Activated naive CD4-positive, alpha-beta T cell (primary cell): Measurements from ENCODE around the gene LRFN2.

ENCODE experiments used
- DNase-seq, 4 experiments: peaks; one replicate each; lab custom pipeline; 2025; lab: John Stamatoyannopoulos, UW

Gene LRFN2

GRCh38 chr6:40476673-40477072 lies 110.5 kb downstream of the LRFN2 start:
- DNase-seq = no peak

DNA sequence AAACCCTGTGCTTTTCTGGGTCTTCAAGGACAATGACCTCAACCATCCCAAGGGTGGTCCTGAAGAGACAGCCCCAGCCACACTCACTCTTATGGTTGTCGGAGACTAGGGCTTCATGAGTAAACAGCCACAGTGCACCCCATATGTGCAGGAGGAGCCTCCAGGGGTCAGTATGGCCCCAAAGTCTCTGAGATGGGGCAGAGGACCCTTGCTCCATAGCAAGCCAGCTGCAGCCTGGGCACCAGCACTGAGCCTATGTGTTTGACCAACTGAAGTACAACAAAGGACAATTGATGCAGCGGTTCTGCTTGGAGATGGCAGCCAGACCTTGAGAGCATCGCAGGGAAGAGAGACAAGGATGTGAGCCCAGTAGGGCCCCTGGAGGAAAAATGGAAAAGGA lies 112.2 kb downstream of the LRFN2 start:
- no peak for DNase-seq

DNA sequence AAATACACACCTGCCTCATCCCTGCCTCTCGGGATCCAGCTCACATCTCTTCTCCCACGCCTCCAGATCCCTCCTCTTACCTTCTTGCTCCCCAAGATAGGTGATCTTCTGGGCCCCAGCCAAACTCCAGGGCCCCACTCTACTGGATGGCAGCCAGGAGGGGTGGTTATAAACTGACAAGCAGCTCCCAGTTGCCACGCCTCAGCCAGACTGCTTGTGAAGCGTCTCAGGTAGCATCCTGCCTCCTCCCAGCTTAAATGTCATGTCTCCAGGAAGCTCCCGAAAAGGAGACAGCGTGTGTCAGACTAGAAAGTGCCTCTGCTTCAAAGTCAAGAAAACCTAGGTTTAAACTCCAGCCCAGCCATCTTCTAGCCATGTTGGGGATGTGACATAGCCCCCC lies 114.1 kb downstream of the LRFN2 start:
- DNase-seq = no peak

DNA sequence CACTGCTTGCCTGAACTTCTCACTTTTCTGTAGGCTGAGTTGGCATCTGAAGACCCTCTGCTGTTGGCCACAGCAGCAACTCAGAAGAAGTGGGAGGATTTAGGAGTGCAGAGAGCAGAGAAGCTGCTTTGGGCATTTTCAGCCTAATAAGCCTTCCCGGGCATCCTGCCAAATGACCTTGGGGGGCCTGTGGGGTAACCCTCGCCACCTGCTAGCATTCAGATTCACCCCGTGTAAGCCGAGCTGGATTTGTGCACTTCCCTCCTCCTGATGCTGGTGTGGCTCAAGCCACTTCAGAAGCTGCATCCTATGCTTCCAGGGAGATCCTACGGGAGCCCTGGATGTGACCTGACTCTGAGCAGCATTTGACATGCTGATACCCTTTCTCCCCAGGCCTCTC lies 114.8 kb downstream of the LRFN2 start:
- no peak for DNase-seq

GRCh38 chr6:40471243-40471642 lies 115.9 kb downstream of the LRFN2 start:
- no peak for DNase-seq

- no peak for DNase-seq
Observed at GRCh38 chr6:40469323-40469722, 117.8 kb downstream of the LRFN2 start.

DNA sequence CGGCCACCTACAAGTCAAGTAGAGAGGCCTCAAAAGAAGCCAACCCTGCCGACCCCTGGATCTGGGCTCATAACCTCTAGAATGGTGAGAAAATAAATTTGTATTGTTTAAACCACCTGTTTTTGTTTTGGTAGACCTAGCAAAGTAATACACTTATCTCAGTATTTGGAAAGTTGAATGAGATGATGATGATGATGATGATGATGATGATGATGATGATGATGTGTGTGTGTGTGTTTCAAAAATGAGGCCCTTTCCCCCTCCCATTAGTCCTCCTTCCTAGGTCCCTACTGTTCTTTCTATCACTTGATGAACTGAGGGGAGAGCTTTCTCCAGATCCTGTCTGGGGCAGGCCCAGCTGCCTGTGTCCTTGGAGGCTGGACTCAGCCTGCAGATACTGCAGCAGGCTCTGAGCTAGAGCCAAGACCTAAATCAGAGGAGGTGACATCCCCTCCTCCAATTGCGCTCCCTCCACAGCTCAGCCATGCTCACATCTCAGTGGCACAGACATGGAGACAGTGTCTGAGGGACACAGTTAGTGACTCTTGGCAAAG lies 120.1 kb downstream of the LRFN2 start:
- no peak for DNase-seq

DNA sequence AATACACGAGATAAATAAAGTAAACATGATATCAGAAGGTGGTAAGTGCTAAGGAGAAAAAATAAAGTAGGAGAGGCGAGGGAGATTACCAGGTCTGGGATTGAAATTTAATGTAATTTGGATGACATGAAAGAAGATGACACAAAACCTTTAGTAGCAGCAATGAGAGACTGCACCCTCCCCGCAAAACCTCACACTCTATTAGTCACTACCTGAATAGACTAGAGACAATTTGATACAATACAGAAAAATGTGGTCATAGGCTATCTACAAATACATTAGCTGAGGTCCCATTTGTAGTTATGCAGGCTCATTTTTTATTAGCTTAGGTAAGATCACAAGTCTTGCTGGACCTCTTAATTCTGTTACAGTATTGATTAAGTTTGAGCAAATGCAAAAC lies 125.5 kb downstream of the LRFN2 start:
- no peak for DNase-seq

DNA sequence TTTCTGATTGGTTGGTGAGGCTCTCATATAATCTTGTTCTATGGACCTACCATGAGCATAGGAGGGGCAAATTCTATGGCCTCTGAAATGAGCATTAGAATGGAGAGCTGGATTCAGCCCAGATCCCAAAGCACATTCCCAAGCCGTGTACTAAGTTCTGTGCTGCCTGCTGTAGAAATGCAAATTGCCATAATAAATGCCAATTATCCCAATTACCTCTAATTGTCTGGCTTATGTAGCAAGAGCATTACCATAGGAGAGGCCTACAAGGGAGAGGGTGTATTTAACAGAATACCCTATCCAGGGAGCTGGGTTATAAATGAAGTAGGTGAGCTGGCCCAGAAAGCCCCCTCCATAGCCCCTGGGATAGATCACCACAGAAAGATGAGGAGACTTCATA lies 126.8 kb downstream of the LRFN2 start:
- DNase-seq = no peak

DNA sequence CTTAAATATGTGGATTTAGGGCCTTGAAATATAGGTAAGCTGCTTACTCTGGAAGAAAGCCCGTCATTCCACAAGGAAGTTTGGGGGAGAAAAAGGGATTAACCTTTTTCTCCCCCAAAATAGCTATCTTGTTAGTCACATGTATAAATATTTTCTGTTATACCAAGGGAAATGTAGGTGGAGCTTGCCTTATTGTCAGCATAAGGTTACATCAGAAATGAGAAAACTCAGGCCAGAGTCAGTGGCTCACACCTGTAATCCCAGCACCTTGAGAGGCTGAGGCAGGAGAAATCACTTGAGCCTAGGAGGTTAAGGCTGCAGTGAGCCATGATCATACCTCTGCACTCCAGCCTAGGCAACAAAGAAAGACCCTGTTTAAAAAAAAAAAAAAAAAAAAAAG lies 129.9 kb downstream of the LRFN2 start:
- no peak for DNase-seq

DNA sequence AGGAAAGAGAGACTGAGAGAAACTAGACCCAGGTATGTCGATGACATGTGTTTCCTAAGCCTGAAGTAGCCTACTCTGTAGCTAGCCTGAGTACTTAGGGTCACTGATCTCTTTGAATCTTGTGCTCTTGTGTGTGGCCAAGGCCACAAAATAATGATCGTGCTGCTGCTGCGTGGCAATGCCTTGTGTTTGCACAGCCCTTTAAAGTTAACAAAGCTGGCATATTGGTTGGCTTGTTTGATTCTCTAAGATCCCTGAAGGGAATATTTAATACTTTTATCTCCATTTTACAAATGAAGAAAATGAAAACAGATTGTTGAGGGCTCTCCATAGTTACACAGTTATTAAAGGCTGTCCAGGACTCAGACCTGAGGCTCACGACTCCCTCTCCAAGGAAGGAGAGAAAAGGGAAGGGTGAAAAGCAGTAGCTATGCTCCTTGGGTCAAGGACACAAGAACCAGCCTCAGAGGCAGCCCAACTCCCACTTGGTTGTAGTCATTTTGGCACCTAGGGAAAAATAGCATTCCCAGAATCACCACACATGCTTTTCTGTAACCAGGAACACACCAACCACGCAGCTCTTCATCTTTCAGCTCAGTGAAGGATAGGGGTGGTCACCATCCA lies 130.7 kb downstream of the LRFN2 start:
- DNase-seq = no peak

GRCh38 chr6:40455686-40456389 lies 131.3 kb downstream of the LRFN2 start:
- no peak for DNase-seq

GRCh38 chr6:40450483-40450882 lies 136.7 kb downstream of the LRFN2 start:
- no peak for DNase-seq

- no peak for DNase-seq
Observed at GRCh38 chr6:40444811-40445210, 142.4 kb downstream of the LRFN2 start.

DNA sequence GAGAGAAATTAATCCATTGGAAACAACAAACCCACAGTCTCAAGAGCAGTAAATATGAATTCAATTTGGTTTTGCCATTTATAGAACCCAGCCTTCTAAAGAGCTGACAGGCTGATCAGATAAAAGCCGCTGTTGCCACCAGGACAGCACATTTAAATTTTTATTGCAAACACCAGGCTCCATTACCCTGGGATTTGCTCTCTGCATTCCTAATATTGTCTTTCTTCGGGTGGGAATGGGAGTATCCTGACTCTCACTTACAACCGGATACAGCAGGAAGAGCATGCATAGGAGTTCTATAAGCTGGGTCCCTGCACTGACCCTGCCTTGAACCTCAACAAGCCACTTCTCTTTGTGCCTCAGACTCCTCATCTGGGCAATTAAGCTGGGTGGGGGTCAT lies 142.9 kb downstream of the LRFN2 start:
- DNase-seq = no peak

DNA sequence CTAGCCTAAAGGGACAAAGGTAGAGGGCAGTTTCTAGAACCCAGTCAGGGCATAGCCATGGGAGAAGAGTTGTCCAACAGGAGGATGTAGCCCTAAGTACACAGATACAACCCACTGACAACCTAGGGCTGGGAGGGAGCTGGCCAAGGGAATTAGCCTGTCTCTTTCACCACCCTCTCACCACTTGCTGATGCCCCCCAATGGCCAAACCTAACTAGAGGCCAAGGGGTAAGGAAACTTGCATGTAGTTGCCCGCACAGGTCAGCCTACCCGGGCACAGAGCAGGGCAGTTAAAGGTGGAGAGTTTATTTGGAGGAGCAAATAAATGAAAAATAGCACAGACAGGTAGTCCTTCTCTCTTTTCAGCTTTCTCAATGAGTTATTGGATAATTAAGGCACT lies 143.3 kb downstream of the LRFN2 start:
- DNase-seq = no peak

GRCh38 chr6:40442591-40442990 lies 144.6 kb downstream of the LRFN2 start:
- no peak for DNase-seq

DNA sequence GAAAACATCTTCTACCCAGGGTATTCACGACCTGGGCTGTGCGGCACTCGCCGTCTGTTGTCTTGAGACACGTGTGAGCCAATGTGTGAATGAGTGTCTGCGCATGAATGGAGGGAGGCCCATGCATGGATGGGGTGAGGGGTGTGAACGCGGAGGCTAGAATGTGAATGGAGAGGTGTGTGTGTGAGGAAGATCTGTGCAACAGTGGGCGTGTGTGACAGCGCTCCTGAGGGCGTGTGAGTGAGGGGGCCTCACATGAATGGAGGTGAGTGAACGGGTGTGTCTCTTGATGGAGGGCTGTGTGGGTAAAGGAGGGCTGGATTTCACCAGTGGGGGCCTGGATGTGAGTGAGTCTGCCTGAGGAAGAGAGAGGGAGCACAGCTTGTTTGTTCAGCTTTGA lies 146.0 kb downstream of the LRFN2 start:
- no peak for DNase-seq

DNA sequence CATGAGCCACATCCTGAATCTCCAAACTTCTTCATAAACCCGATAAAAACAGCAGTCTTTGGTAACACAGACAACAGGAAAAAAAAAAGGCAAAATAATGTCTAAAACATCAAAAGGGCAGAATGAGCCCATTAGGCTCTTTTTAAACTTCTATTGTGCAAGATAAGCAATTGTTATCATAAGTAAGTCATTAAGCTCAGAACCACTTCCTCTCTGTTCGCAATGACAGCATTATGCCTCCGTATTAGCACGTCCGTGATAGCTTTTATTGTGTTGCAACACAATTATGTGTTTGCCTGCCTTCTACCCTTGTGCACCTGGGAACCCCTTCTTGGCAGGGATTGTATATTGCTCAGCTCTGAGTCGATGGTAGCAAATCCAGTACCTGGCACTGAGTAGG lies 147.1 kb downstream of the LRFN2 start:
- DNase-seq = no peak

DNA sequence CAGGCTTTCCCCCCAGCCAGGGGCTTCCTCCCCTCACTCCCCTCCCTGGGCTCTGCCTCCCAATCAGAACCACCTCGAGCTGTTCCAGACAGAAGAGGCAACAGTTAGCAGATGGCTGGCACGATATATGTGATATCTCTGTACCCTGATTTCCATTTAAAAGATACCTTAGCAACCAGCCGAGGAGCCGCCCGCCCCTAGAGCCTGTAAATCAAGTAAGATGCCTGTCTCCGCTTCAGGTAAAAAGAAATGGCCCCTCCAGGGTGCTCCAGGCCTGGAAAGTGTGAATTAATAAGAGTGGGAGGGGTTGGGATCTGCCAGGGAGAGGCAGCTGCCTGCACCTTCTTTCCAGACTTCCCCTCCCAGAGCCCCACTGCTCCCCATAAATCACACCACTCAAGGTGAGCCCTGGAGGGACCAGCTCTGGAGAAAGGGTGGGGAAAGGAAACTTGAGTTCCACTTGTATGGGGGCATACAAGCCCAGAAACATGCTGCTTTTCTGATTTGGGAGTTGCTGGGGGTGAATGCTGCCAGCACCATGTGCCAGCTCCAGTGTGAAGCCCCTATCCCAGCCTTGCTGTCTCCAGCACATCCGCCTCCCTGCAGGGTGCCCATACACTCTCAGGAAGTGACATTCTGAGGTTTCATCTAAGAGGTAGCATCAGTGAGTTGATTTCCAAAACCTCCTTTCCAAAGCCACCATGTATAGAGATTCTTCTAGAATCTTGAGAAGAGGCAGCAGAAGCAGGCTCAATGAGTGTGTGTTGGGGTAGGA lies 148.0 kb downstream of the LRFN2 start:
- DNase-seq = no peak

DNA sequence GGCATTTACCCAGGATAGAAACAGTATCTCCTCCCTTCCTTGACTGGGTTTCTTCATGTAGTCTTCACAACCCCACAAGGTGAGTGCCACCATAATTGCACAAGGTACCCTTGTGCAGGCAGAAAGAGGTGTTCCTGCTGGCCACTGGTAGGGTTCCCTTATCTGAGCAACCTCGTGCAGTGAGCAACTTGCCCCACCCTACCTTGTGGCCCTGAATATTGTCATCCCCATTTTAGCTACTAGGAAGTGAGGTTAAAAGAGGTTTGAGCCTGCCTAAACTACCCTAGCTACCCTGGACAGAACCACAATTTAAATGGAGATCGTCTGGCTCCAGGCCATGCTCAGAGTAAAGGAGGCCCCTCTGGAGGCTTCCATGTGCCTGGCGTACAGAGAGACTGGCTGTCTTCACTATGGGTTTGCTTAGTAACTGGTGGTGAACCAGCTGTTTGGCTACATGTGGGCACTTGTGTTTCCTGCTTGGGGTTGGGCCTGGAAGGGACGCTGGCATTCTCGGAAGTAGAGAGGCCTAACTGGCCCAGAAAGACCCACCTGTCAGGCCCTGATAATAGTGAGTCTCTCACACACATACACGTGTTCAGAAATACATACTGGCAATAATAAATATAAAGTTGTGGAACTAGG lies 148.8 kb downstream of the LRFN2 start:
- no peak for DNase-seq

GRCh38 chr6:40437631-40438030 lies 149.5 kb downstream of the LRFN2 start:
- no peak for DNase-seq
